CD14-positive monocyte (primary cell): ENCODE data around the gene MTHFS. TPM values are rescaled to one million over a fixed set of nuclear protein-coding genes. Genes with fewer than 3 reads are reported as not detected.

Experiments used
- DNase-seq, 3 donors: peaks; one replicate each; pipeline ENCODE4 v3.0.0-alpha.2; 2011 to 2022
- H2AFZ ChIP-seq: 2 replicates; pipeline ENCODE4 v1.6.0; 2012; ENCODE audit warnings: mild to moderate bottlenecking, low read depth, low read length, inconsistent platforms; ENCODE audit not compliant: insufficient read depth, poor library complexity, severe bottlenecking
- H3K27ac ChIP-seq, 2 donors: 1 replicate in 1 of 2; 2 replicates in 1 of 2; pipeline ENCODE4 v1.5.1; 2012 to 2013; ENCODE audit warnings: low read length in 2 of 2, control low read depth in 1 of 2, inconsistent platforms in 1 of 2, low read depth in 1 of 2, mild to moderate bottlenecking in 1 of 2
- H3K27me3 ChIP-seq, 2 donors: one replicate each; pipeline versions ENCODE4 v1.6.0 to v1.6.1; 2011 to 2013; ENCODE audit warnings: low read length in 2 of 2; ENCODE audit not compliant: control insufficient read depth in 2 of 2, insufficient read depth in 2 of 2
- H3K36me3 ChIP-seq, 2 donors: replicated peaks in 1 of 2; 1 replicate in 1 of 2; 2 replicates in 1 of 2; pipeline versions ENCODE4 v1.5.1 to v1.6.1; 2012 to 2013; ENCODE audit warnings: low read length in 2 of 2, control low read depth in 1 of 2, inconsistent platforms in 1 of 2, mild to moderate bottlenecking in 1 of 2; ENCODE audit not compliant: insufficient read depth in 2 of 2, control insufficient read depth in 1 of 2
- H3K4me1 ChIP-seq, 2 donors: 1 replicate in 1 of 2; 2 replicates in 1 of 2; pipeline versions ENCODE4 v1.5.1 to v1.6.1; 2012 to 2013; ENCODE audit warnings: low read length in 2 of 2, control low read depth in 1 of 2, inconsistent platforms in 1 of 2, mild to moderate bottlenecking in 1 of 2, moderate library complexity in 1 of 2; ENCODE audit not compliant: insufficient read depth in 2 of 2, control insufficient read depth in 1 of 2
- H3K4me2 ChIP-seq: replicated peaks from 2 replicates; pipeline ENCODE3; 2012; ENCODE audit warnings: low read length, moderate library complexity, mild to moderate bottlenecking; ENCODE audit not compliant: poor library complexity, severe bottlenecking; ENCODE audit errors: extremely low read depth
- H3K4me3 ChIP-seq, 3 experiments: fragments of 200-600 bp in 1 of 3; sonication (generic) in 1 of 3; replicated peaks in 1 of 3; 1 replicate in 2 of 3; 2 replicates in 1 of 3; pipeline ENCODE4 v1.5.1; 2011 to 2013; ENCODE audit warnings: low read length in 3 of 3, mild to moderate bottlenecking in 3 of 3, control low read depth in 2 of 3, low read depth in 2 of 3, inconsistent platforms in 1 of 3, moderate library complexity in 1 of 3
- H3K79me2 ChIP-seq: 2 replicates; pipeline ENCODE4 v1.6.0; 2012; ENCODE audit warnings: mild to moderate bottlenecking, control low read depth, inconsistent platforms, low read length, moderate library complexity; ENCODE audit not compliant: insufficient read depth
- H3K9ac ChIP-seq: 2 replicates; pipeline ENCODE4 v1.6.0; 2017; ENCODE audit warnings: low read length, mild to moderate bottlenecking; ENCODE audit not compliant: insufficient read depth, poor library complexity, severe bottlenecking
- H3K9me3 ChIP-seq, 2 donors: replicated peaks in 1 of 2; 1 replicate in 1 of 2; 2 replicates in 1 of 2; pipeline versions ENCODE4 v1.5.1 to v1.6.1; 2012 to 2013; ENCODE audit warnings: low read length in 2 of 2, control low read depth in 1 of 2; ENCODE audit not compliant: control insufficient read depth in 1 of 2, insufficient read depth in 1 of 2
- H4K20me1 ChIP-seq: 2 replicates; pipeline ENCODE4 v1.6.0; 2012; ENCODE audit warnings: mild to moderate bottlenecking, low read length, control low read depth, moderate library complexity; ENCODE audit not compliant: insufficient read depth
- H3K27ac Mint-ChIP-seq, 7 donors: one replicate each; pipeline ENCODE4 v1.8.0; 2020; ENCODE audit warnings: mild to moderate bottlenecking in 7 of 7, mixed read lengths in 7 of 7, moderate library complexity in 6 of 7, inconsistent platforms in 2 of 7
- H3K27me3 Mint-ChIP-seq, 3 donors: one replicate each; pipeline ENCODE4 v1.8.0; 2021 to 2022; ENCODE audit warnings: low read depth in 3 of 3, mild to moderate bottlenecking in 3 of 3, mixed read lengths in 3 of 3, moderate library complexity in 3 of 3, inconsistent platforms in 1 of 3
- H3K36me3 Mint-ChIP-seq, 2 donors: one replicate each; pipeline ENCODE4 v1.8.0; 2020; ENCODE audit warnings: mixed read lengths in 2 of 2, inconsistent platforms in 1 of 2, mild to moderate bottlenecking in 1 of 2
- H3K4me1 Mint-ChIP-seq: one replicate; pipeline ENCODE4 v1.8.0; 2020; ENCODE audit warnings: mild to moderate bottlenecking, mixed read lengths
- H3K4me3 Mint-ChIP-seq, 2 donors: one replicate each; pipeline ENCODE4 v1.8.0; 2020; ENCODE audit warnings: mild to moderate bottlenecking in 2 of 2, mixed read lengths in 2 of 2, moderate library complexity in 1 of 2
- H3K9me3 Mint-ChIP-seq, 7 donors: one replicate each; pipeline ENCODE4 v1.8.0; 2020 to 2022; ENCODE audit warnings: mixed read lengths in 7 of 7, mild to moderate bottlenecking in 6 of 7, moderate library complexity in 6 of 7, inconsistent platforms in 2 of 7
- WGBS: methylation state at CpG from one replicate; pipeline ENCODE4 v1.1.5; 2013; ENCODE audit warnings: missing lambda C conversion rate; ENCODE audit not compliant: insufficient coverage; 5-methylcytosine and 5-hydroxymethylcytosine counted together
- intact Hi-C, 2 donors: fragments of 100-400 bp; cut with micrococcal nuclease; formaldehyde crosslinking; loops; one replicate each; pipeline versions ENCODE4 v1.15.0 to v1.15.1; 2023
- polyA plus RNA-seq, 3 donors: library from polyadenylated mRNA; depleted of rRNA in 1 of 3; unstranded in 2 of 3; stranded (reverse) in 1 of 3; fragments of 300-500 nt in 2 of 3; fragments of >200 nt in 1 of 3; fragmentation: Illumina TruSeq in 2 of 3; gene quantifications; 1 replicate in 2 of 3; 2 replicates in 1 of 3; pipeline ENCODE4 v1.2.3, GENCODE V29; 2012 to 2021
- TF ChIP-seq, protein P1 (sequence below): fragments of 200-600 bp; IDR thresholded peaks from one replicate; pipeline ENCODE4 v1.8.0; 2022; ENCODE audit warnings: antibody characterized with exemption, mild to moderate bottlenecking

Gene MTHFS
- polyA plus RNA-seq, 3 donors: 44.6 to 129 (median 76.4) TPM

DNA sequence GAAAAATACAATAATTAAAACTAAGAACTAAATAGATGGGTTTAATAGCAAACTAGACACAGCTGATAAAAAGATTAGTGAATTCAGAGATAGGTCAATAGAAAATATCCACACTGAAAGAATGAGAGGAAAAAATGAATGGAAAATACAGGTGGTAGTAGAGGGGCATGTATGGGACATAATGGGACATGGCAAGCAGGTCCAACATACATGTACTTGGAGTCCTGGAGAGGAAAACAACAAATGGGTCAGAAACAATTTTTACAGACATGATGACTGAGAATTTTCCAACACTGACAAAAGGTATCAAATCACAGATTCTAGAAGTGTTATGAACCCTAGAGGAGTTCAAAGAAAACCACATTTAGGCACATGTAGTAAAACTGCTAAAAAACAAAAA is 68.4 kb downstream of the MTHFS start:
- Histone ChIP-seq H3K4me2 (no peak overlapping the region), H3K27me3 (no peaks in the 10 kb centered on the region), H3K9ac (no peak overlapping the region), H4K20me1 (no peaks in the 10 kb centered on the region), H3K79me2 (no peaks in the 10 kb centered on the region), H3K27ac (no peak overlapping the region), H3K4me1 (no peaks in the 10 kb centered on the region), H3K4me3 (no peak overlapping the region), H3K9me3 (no peaks in the 10 kb centered on the region), H2AFZ (no peak overlapping the region), H3K36me3 (peaks cover 0 to 11% of the 10 kb centered on the region in 2 donors)
- intact Hi-C loops: no loop called here
- DNase-seq: no peak
- Mint-ChIP-seq H3K27ac (no peak overlapping the region), H3K4me1 (no peaks in the 10 kb centered on the region), H3K27me3 (peaks cover 0 to 4% (median 0%) of the 10 kb centered on the region in 3 donors), H3K4me3 (no peak overlapping the region), H3K36me3 (peaks cover 6 to 10% of the 10 kb centered on the region in 2 donors), H3K9me3 (peaks cover 0 to 4% (median 0%) of the 10 kb centered on the region in 7 donors)
- TF ChIP-seq, protein P1, sequence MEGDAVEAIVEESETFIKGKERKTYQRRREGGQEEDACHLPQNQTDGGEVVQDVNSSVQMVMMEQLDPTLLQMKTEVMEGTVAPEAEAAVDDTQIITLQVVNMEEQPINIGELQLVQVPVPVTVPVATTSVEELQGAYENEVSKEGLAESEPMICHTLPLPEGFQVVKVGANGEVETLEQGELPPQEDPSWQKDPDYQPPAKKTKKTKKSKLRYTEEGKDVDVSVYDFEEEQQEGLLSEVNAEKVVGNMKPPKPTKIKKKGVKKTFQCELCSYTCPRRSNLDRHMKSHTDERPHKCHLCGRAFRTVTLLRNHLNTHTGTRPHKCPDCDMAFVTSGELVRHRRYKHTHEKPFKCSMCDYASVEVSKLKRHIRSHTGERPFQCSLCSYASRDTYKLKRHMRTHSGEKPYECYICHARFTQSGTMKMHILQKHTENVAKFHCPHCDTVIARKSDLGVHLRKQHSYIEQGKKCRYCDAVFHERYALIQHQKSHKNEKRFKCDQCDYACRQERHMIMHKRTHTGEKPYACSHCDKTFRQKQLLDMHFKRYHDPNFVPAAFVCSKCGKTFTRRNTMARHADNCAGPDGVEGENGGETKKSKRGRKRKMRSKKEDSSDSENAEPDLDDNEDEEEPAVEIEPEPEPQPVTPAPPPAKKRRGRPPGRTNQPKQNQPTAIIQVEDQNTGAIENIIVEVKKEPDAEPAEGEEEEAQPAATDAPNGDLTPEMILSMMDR: no peak

DNA sequence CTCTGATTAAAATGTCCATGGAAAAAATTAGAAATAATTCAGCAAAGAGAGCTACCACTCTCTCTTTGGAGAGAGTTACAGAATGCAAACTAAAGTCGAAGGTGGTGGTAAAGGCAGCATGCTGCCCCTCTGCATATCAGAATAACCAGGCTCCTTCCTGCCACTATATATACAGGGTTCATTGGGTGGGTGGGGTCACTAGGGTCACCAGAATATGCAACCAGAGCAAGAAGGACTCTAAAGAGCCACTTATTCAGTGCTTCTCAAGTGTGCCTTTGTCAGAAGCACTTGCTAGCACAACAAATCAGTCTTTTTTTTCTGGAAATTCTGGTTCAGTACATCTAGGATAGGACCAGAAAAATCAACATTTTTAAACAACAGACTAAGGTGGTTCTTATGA is 70.0 kb downstream of the MTHFS start:
- Mint-ChIP-seq H3K9me3 (peaks cover 0 to 4% (median 0%) of the 10 kb centered on the region in 7 donors), H3K27ac (no peak overlapping the region), H3K27me3 (peaks cover 0 to 4% (median 0%) of the 10 kb centered on the region in 3 donors), H3K4me3 (no peak overlapping the region), H3K36me3 (peaks cover 0 to 2% of the 10 kb centered on the region in 2 donors), H3K4me1 (no peaks in the 10 kb centered on the region)
- no peak for DNase-seq
- H3K4me2 ChIP-seq: no peak overlapping the region
- H3K79me2 ChIP-seq: no peaks in the 10 kb centered on the region
- TF ChIP-seq, protein P1: no peak
- H3K4me1 ChIP-seq: no peaks in the 10 kb centered on the region
- no peak overlapping the region for H3K27ac ChIP-seq
- peaks cover 0 to under 1% of the 10 kb centered on the region in 2 donors for H3K36me3 ChIP-seq
- intact Hi-C loops: no loop called here
- no CpG with 5 or more reads among the region's 1 CpG for WGBS
- H3K27me3 ChIP-seq: no peaks in the 10 kb centered on the region
- no peaks in the 10 kb centered on the region for H3K9me3 ChIP-seq
- H3K9ac ChIP-seq: no peak overlapping the region
- H3K4me3 ChIP-seq: no peak overlapping the region
- H4K20me1 ChIP-seq: no peaks in the 10 kb centered on the region
- H2AFZ ChIP-seq: no peak overlapping the region
